Gastrocnemius medialis (tissue), 4 donors: ENCODE data around the gene ITGB5. TPM values are rescaled to one million over a fixed set of nuclear protein-coding genes. Genes with fewer than 3 reads are reported as not detected.

Experiments
- ATAC-seq, 2 donors: fragments of 150-250 bp; one replicate each; pipeline ENCODE4 v1.9.1; 2016
- DNase-seq, 2 donors: peaks; one replicate each; pipeline ENCODE4 v3.0.0-alpha.2; 2019
- H3K27ac ChIP-seq, 4 donors: fragments of 200-600 bp; sonication (generic); 1 replicate in 1 of 4; 2 replicates in 3 of 4; pipeline ENCODE4 v1.5.1; 2016 to 2018; ENCODE audit warnings: mild to moderate bottlenecking in 2 of 4, moderate library complexity in 1 of 4
- H3K27me3 ChIP-seq, 3 donors: fragments of 200-600 bp; sonication (generic) in 2 of 3; 1 replicate in 1 of 3; 2 replicates in 2 of 3; pipeline versions ENCODE4 v1.5.1 to v1.6.0; 2016 to 2019; ENCODE audit warnings: mild to moderate bottlenecking in 1 of 3, moderate library complexity in 1 of 3
- H3K36me3 ChIP-seq, 2 donors: fragments of 200-600 bp; sonication (generic) in 1 of 2; one replicate each; pipeline ENCODE4 v1.5.1; 2017 to 2018
- H3K4me1 ChIP-seq, 2 donors: fragments of 200-600 bp; sonication (generic) in 1 of 2; one replicate each; pipeline ENCODE4 v1.5.1; 2016 to 2017; ENCODE audit warnings: mild to moderate bottlenecking in 2 of 2
- H3K4me3 ChIP-seq, 4 donors: fragments of 200-600 bp; sonication (generic) in 3 of 4; 1 replicate in 1 of 4; 2 replicates in 3 of 4; pipeline ENCODE4 v1.5.1; 2016 to 2019; ENCODE audit warnings: mild to moderate bottlenecking in 2 of 4
- H3K9me3 ChIP-seq, 3 donors: fragments of 200-600 bp; sonication (generic) in 2 of 3; 1 replicate in 1 of 3; 2 replicates in 2 of 3; pipeline ENCODE4 v1.5.1; 2016 to 2019
- POLR2A ChIP-seq, 2 donors: fragments of 450-650 bp; IDR thresholded peaks; one replicate each; pipeline ENCODE4 v1.6.1; 2017; ENCODE audit warnings: antibody characterized with exemption in 2 of 2, mild to moderate bottlenecking in 2 of 2, moderate library complexity in 2 of 2
- in situ Hi-C, 4 donors: fragments of 200-750 bp; cut with MboI; loops; one replicate each; pipeline versions ENCODE4 v1.15.0 to v1.8.0; 2017; ENCODE audit warnings: low sequenced_read_pairs in 4 of 4
- intact Hi-C: fragments of 100-400 bp; cut with DNase I; formaldehyde crosslinking; loops from one replicate; pipeline ENCODE4 v1.15.1; 2023; ENCODE audit warnings: low total_unique reads
- total RNA-seq, 4 donors: library from RNA; depleted of rRNA; stranded (reverse); fragments of >200 nt; gene quantifications; one replicate each; pipeline versions ENCODE4 v1.1.0 to v1.2.3, GENCODE V29; 2016
- TF ChIP-seq, protein P1 (sequence below), 5 experiments: fragments of 450-650 bp in 3 of 5; fragments of 200-600 bp in 2 of 5; sonication (generic) in 2 of 5; IDR thresholded peaks in 4 of 5; conservative IDR thresholded peaks in 1 of 5; 1 replicate in 4 of 5; 2 replicates in 1 of 5; pipeline ENCODE4 v1.5.1; 2016 to 2019; ENCODE audit warnings: antibody characterized with exemption in 5 of 5, mild to moderate bottlenecking in 3 of 5, moderate library complexity in 3 of 5

The ITGB5 gene
- total RNA-seq, 4 donors from 2014 or later: 35.2 to 101 (median 71.3) TPM

DNA sequence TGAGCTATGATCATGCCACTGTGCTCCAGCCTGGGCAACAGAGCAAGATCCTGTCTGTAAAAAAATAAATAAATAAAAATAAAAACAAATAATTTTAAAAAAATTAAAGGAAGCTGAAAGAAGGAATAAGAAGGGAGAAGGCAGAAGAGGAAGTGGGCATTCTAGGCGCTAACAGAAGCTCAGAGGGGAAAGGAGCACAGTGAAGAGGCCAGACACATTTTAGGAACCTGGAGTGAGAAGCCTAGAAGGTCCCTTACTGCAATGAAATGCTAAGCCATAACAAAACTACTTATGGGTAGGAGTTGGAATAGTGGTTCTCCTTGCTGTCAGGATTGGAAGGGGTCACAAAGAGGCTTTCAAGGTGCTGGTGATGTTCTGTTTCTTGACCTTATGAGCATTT lies 64.0 kb downstream of the ITGB5 start:
- DNase-seq (no peak), ATAC-seq (no peak)
- Histone ChIP-seq H3K9me3 (no peaks in the 10 kb centered on the region), H3K36me3 (peaks cover 0 to 9% of the 10 kb centered on the region in 2 donors), H3K27me3 (no peaks in the 10 kb centered on the region), H3K4me1 (peaks cover 0 to 7% of the 10 kb centered on the region in 2 donors), H3K4me3 (no peak overlapping the region), H3K27ac (no peak overlapping the region)
- in situ Hi-C loops: no loop called here
- intact Hi-C loops: no loop called here
- no peak for TF ChIP-seq POLR2A (IDR thresholded peaks at IDR 0.05)
- TF ChIP-seq, protein P1, sequence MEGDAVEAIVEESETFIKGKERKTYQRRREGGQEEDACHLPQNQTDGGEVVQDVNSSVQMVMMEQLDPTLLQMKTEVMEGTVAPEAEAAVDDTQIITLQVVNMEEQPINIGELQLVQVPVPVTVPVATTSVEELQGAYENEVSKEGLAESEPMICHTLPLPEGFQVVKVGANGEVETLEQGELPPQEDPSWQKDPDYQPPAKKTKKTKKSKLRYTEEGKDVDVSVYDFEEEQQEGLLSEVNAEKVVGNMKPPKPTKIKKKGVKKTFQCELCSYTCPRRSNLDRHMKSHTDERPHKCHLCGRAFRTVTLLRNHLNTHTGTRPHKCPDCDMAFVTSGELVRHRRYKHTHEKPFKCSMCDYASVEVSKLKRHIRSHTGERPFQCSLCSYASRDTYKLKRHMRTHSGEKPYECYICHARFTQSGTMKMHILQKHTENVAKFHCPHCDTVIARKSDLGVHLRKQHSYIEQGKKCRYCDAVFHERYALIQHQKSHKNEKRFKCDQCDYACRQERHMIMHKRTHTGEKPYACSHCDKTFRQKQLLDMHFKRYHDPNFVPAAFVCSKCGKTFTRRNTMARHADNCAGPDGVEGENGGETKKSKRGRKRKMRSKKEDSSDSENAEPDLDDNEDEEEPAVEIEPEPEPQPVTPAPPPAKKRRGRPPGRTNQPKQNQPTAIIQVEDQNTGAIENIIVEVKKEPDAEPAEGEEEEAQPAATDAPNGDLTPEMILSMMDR (IDR thresholded peaks at IDR 0.05 in 4 of 5, conservative IDR thresholded peaks at IDR 0.05 in 1 of 5): no peak

DNA sequence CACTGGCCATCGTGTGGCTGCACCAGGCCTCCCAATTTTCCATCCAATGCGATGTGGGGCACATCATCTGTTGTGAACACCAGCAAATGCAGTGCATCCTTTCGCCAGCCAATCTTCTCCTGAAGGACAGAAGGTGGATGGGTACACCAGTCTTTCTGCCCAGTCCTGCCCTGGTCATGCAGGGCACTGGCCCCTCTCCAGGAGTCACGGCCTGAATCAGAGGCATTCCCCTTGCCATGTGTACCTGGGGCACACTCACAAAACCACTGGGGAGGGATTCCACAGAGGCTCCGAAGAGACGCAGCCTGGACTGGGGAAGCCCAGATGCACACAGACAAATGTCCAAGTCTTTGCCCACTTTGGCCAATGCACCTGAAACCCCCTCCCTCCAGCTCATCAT lies 65.8 kb downstream of the ITGB5 start:
- H3K27me3 ChIP-seq: no peaks in the 10 kb centered on the region
- TF ChIP-seq POLR2A (IDR thresholded peaks at IDR 0.05): no peak
- TF ChIP-seq, protein P1 (IDR thresholded peaks at IDR 0.05 in 4 of 5, conservative IDR thresholded peaks at IDR 0.05 in 1 of 5): no peak
- in situ Hi-C loops (no loop called here), intact Hi-C loops (no loop called here)
- H3K4me3 ChIP-seq: no peak overlapping the region
- DNase-seq (no peak), ATAC-seq (no peak)
- H3K9me3 ChIP-seq: no peaks in the 10 kb centered on the region
- H3K36me3 ChIP-seq: peaks cover 0 to 19% of the 10 kb centered on the region in 2 donors
- H3K4me1 ChIP-seq: peaks cover 0 to 7% of the 10 kb centered on the region in 2 donors
- no peak overlapping the region for H3K27ac ChIP-seq

DNA sequence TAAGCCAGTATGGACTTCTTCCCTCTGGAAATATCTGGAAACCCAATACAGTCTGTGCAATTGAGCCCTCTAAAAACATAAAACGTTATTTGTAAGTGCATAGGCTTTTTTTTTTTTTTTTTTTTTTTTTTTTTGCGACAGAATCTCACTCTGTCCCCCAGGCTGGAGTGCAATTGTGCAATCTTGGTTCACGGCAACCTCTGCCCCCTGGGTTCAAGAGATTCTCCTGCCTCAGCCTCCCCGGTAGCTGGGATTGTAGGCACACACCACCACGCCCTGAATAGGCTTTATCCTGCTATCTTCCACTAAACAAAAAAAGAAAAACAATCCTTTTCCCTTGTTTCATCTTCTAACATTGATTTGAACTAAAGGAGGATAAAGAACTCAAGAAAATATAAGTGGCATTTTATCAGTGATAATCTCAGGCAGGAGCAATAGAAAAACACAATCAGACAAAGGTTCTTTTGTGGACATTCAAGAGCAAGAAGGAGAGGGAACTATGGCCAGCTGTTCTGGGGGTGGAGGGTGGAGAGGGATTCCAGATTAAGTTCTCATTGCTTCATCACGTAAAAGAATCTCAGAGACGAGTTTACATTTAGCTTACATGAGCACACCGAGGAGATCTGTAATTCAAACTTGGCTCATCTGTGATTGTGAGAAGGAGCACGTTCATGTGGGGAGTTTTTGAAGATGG lies 68.6 kb downstream of the ITGB5 start:
- ATAC-seq (no peak), DNase-seq (no peak)
- Histone ChIP-seq H3K4me3 (no peak overlapping the region), H3K36me3 (peaks cover 0 to 34% of the 10 kb centered on the region in 2 donors), H3K27me3 (no peaks in the 10 kb centered on the region), H3K4me1 (peaks cover 3 to 20% of the 10 kb centered on the region in 2 donors), H3K9me3 (no peaks in the 10 kb centered on the region), H3K27ac (no peak overlapping the region)
- in situ Hi-C loops: no loop called here
- intact Hi-C loops: no loop called here
- no peak for TF ChIP-seq POLR2A (IDR thresholded peaks at IDR 0.05)

DNA sequence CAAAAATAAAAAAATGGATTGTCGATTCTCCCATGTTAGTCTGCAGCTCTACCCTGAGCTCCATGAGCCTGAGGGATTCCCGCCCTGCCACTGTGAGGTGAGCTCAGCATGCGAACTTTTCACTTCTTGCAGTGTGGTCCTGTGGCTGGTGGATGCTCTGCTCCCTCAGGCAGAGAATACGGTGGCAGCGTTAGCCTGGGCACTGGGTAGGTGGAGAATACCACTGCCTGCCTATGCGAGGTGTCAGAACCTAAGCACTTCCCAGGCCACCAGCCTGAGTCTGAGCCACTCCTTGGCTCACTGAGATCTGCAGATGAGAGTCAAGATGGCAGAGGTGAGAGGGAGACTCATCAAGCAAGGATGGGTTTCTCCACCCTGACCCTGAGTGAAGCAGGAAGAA lies 70.1 kb downstream of the ITGB5 start:
- H3K4me3 ChIP-seq: no peak overlapping the region
- intact Hi-C loops (no loop called here), in situ Hi-C loops (no loop called here)
- H3K4me1 ChIP-seq: peaks cover 18 to 35% of the 10 kb centered on the region in 2 donors
- H3K27ac ChIP-seq: no peak overlapping the region
- no peaks in the 10 kb centered on the region for H3K9me3 ChIP-seq
- TF ChIP-seq, protein P1 (IDR thresholded peaks at IDR 0.05 in 4 of 5, conservative IDR thresholded peaks at IDR 0.05 in 1 of 5): no peak
- TF ChIP-seq POLR2A (IDR thresholded peaks at IDR 0.05): no peak
- ATAC-seq (no peak), DNase-seq (no peak)
- H3K27me3 ChIP-seq: no peaks in the 10 kb centered on the region
- peaks cover 0 to 34% of the 10 kb centered on the region in 2 donors for H3K36me3 ChIP-seq

DNA sequence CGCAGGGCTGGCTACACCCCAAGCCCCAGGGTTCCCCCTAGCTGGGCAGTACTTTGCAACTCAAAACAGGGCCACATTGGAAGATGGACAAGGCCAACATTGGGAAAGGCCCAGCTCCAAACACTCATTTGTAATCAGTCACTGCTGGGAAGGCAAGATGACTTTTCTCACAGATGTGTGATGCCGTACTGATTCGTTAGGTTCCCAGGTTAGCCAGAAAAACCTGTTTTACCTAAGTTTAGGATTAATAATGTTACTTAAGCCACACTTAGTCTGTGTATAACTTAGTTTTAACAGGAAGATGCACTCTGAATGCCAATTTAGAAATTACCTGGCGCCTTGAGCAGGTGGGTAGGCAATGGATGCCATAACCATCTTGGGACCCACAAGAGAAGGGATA lies 71.0 kb downstream of the ITGB5 start:
- in situ Hi-C loops: no loop called here
- H3K9me3 ChIP-seq: no peaks in the 10 kb centered on the region
- peaks cover 0 to 33% of the 10 kb centered on the region in 2 donors for H3K36me3 ChIP-seq
- DNase-seq (no peak), ATAC-seq (no peak)
- H3K4me3 ChIP-seq: no peak overlapping the region
- peaks cover 25 to 43% of the 10 kb centered on the region in 2 donors for H3K4me1 ChIP-seq
- intact Hi-C loops: no loop called here
- TF ChIP-seq, protein P1 (IDR thresholded peaks at IDR 0.05 in 4 of 5, conservative IDR thresholded peaks at IDR 0.05 in 1 of 5): no peak
- no peaks in the 10 kb centered on the region for H3K27me3 ChIP-seq
- H3K27ac ChIP-seq: no peak overlapping the region
